Stimulated activated effector memory CD8-positive, alpha-beta T cell treated with anti-CD3 and anti-CD28 coated beads, Interleukin-12 subunit alpha, Interleukin-12 subunit beta, amount 100 ng/mL, for 72 hours (primary cell): ENCODE results near the gene SULT1C4.
"Not testable (repeated sequence)": the region's sequence is repeated elsewhere in the genome, so short reads cannot be mapped to it uniquely, and the experiment has no call there.

Experiments used
- ATAC-seq: fragments of 150-1000 bp; cut with Tn5 transposase; 2 replicates; pipeline ENCODE4 v1.10.0; 2021
- DNase-seq, 2 donors: peaks; one replicate each; pipeline ENCODE4 v3.0.0; 2021 to 2022; ENCODE audit warnings: low spot score in 2 of 2
- H3K27ac Mint-ChIP-seq: one replicate; pipeline ENCODE4 v1.8.0; 2022; ENCODE audit warnings: mild to moderate bottlenecking, mixed read lengths
- H3K36me3 Mint-ChIP-seq: one replicate; pipeline ENCODE4 v1.8.0; 2022; ENCODE audit warnings: mild to moderate bottlenecking, mixed read lengths
- H3K4me1 Mint-ChIP-seq: one replicate; pipeline ENCODE4 v1.8.0; 2022; ENCODE audit warnings: mixed read lengths
- H3K4me3 Mint-ChIP-seq: one replicate; pipeline ENCODE4 v1.8.0; 2022; ENCODE audit warnings: mild to moderate bottlenecking, mixed read lengths
- H3K9me3 Mint-ChIP-seq: one replicate; pipeline ENCODE4 v1.8.0; 2022; ENCODE audit warnings: mixed read lengths

Gene SULT1C4

DNA sequence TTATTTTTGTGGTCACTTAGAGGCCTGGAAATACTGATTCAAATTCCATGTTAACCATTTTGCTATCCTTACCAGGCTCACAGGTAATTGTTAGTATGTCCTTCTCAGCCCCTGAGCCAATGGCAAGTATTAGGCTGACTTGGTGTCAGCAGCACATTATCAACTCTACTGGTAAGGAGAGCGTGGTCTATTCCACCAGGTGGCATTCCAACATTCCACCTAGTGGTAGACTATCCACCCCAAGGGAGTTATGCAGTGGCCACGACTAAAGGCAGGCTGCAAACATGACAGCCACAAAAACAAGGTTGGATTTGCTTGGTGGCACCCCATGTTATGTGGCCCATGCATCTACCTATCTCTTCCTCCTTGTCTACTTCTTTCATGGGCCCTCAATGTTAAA, 39.5 kb downstream of the SULT1C4 start:
- no peaks in the 10 kb centered on the region for H3K9me3 Mint-ChIP-seq
- no peaks in the 10 kb centered on the region for H3K4me1 Mint-ChIP-seq
- H3K27ac Mint-ChIP-seq: no peak overlapping the region
- H3K36me3 Mint-ChIP-seq: no peaks in the 10 kb centered on the region
- ATAC-seq (peak; percentile 34), DNase-seq (no peak)
- H3K4me3 Mint-ChIP-seq: no peak overlapping the region

- Mint-ChIP-seq H3K4me3 (no peak overlapping the region), H3K9me3 (no peaks in the 10 kb centered on the region), H3K36me3 (no peaks in the 10 kb centered on the region), H3K27ac (no peak overlapping the region), H3K4me1 (no peaks in the 10 kb centered on the region)
- no peak for ATAC-seq
- DNase-seq: no peak
Measured at GRCh38 chr2:108418416-108418815, 40.7 kb downstream of the SULT1C4 start.

GRCh38 chr2:108423067-108423466, 45.3 kb downstream of the SULT1C4 start:
- Mint-ChIP-seq H3K4me3 (no peak overlapping the region), H3K9me3 (no peaks in the 10 kb centered on the region), H3K4me1 (no peaks in the 10 kb centered on the region), H3K27ac (no peak overlapping the region), H3K36me3 (no peaks in the 10 kb centered on the region)
- no peak for ATAC-seq
- no peak for DNase-seq

- DNase-seq (no peak), ATAC-seq (no peak)
- Mint-ChIP-seq H3K4me1 (no peaks in the 10 kb centered on the region), H3K36me3 (no peaks in the 10 kb centered on the region), H3K9me3 (no peaks in the 10 kb centered on the region), H3K27ac (no peak overlapping the region), H3K4me3 (no peak overlapping the region)
Measured at GRCh38 chr2:108423502-108424251, 45.9 kb downstream of the SULT1C4 start.

DNA sequence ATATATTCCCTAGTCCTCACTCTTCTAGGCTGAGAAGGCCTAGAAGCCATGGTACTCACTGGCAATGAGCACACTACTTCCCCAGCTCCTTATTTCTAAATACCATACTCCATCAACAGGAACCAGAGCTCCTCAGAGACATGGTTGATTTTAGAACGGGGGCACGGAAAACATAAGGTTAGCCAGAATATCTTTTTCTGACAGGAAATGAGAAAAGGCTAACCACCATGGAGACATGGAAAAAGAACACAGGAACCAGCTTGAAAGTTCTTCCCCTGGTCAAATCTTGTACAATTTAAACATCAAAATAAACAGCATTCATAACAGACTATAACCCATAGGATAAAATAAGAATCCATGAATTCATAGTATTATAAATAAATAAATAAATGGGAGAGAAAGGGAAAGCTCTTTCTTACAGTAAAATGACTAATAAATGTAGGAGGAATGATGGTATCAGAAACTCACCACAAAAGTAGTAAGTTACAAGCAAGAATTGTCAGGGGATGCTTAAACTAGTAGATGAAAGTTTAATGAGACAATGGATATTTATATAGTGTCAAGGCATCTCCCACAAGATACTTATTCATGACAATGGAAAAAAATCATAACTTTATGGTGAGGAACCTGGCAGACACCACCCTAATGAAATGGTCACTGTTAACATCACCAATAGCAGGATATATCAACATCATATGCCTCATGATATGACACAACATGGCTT, 50.7 kb downstream of the SULT1C4 start:
- no peak for ATAC-seq
- no peaks in the 10 kb centered on the region for H3K9me3 Mint-ChIP-seq
- no peak overlapping the region for H3K4me3 Mint-ChIP-seq
- DNase-seq: no peak
- no peaks in the 10 kb centered on the region for H3K36me3 Mint-ChIP-seq
- H3K4me1 Mint-ChIP-seq: no peaks in the 10 kb centered on the region
- H3K27ac Mint-ChIP-seq: no peak overlapping the region

GRCh38 chr2:108435578-108435977, 57.8 kb downstream of the SULT1C4 start:
- not testable (repeated sequence) for DNase-seq, H3K9me3 Mint-ChIP-seq, H3K27ac Mint-ChIP-seq, H3K36me3 Mint-ChIP-seq, H3K4me3 Mint-ChIP-seq, H3K4me1 Mint-ChIP-seq, ATAC-seq

GRCh38 chr2:108436976-108437375, 59.2 kb downstream of the SULT1C4 start:
- peaks cover 5% of the 10 kb centered on the region for H3K4me1 Mint-ChIP-seq
- ATAC-seq (no peak), DNase-seq (no peak)
- H3K27ac Mint-ChIP-seq: peak overlapping the region; percentile 8
- no peaks in the 10 kb centered on the region for H3K36me3 Mint-ChIP-seq
- no peaks in the 10 kb centered on the region for H3K9me3 Mint-ChIP-seq
- no peak overlapping the region for H3K4me3 Mint-ChIP-seq
